ENCODE measurements around the gene MFRP.

The MFRP gene

GRCh38 chr11:119373921-119374631 lies 27.6 kb upstream of the MFRP start:
- H3K4me3 ChIP-seq (ENCODE audit: insufficient read depth, low read length, poor library complexity, severe bottlenecking), result no peak overlapping the region
- no peaks in the 10 kb centered on the region for H3K36me3 ChIP-seq (ENCODE audit: low read length)
- no peak for TF ChIP-seq EZH2phosphoT487 (conservative IDR thresholded peaks at IDR 0.05; ENCODE audit: low read length)
- TF ChIP-seq CTCF (IDR thresholded peaks at IDR 0.05; ENCODE audit: insufficient read depth, low read length, poor library complexity, severe bottlenecking), result peak; percentile 73
- H3K79me2 ChIP-seq (ENCODE audit: insufficient read depth, low read length), result no peaks in the 10 kb centered on the region
- no peak overlapping the region for H3K9ac ChIP-seq (ENCODE audit: low read length)
- no peak overlapping the region for H3K4me2 ChIP-seq (ENCODE audit: low read depth, low read length, poor library complexity, severe bottlenecking)
- H3K27ac ChIP-seq (ENCODE audit: low read depth, low read length), result no peak overlapping the region
- H3K27me3 ChIP-seq (ENCODE audit: low read length), result no peaks in the 10 kb centered on the region
- no peaks in the 10 kb centered on the region for H4K20me1 ChIP-seq (ENCODE audit: low read depth, low read length)
- H3K9me3 ChIP-seq (ENCODE audit: insufficient read depth, low read length), result no peaks in the 10 kb centered on the region
- no peaks in the 10 kb centered on the region for H3F3A ChIP-seq (ENCODE audit: insufficient read depth)
- no peak overlapping the region for H2AFZ ChIP-seq (ENCODE audit: low read depth, low read length, severe bottlenecking)
- H3K9me2 ChIP-seq (replicated peaks; ENCODE audit: insufficient read depth, low read length), result no peaks in the 10 kb centered on the region

- H3K27me3 ChIP-seq (ENCODE audit: low read length), result no peaks in the 10 kb centered on the region
- H3K9me3 ChIP-seq (ENCODE audit: insufficient read depth, low read length), result no peaks in the 10 kb centered on the region
- no peaks in the 10 kb centered on the region for H3K9me2 ChIP-seq (replicated peaks; ENCODE audit: insufficient read depth, low read length)
- no peak overlapping the region for H3K27ac ChIP-seq (ENCODE audit: low read depth, low read length)
- TF ChIP-seq CTCF (IDR thresholded peaks at IDR 0.05; ENCODE audit: insufficient read depth, low read length, poor library complexity, severe bottlenecking) (no peak), EZH2phosphoT487 (conservative IDR thresholded peaks at IDR 0.05; ENCODE audit: low read length) (no peak)
- no peak overlapping the region for H3K4me2 ChIP-seq (ENCODE audit: low read depth, low read length, poor library complexity, severe bottlenecking)
- no peak overlapping the region for H3K9ac ChIP-seq (ENCODE audit: low read length)
- no peaks in the 10 kb centered on the region for H3K36me3 ChIP-seq (ENCODE audit: low read length)
- H3K4me3 ChIP-seq (ENCODE audit: insufficient read depth, low read length, poor library complexity, severe bottlenecking), result no peak overlapping the region
- no peaks in the 10 kb centered on the region for H4K20me1 ChIP-seq (ENCODE audit: low read depth, low read length)
- no peaks in the 10 kb centered on the region for H3K79me2 ChIP-seq (ENCODE audit: insufficient read depth, low read length)
- H2AFZ ChIP-seq (ENCODE audit: low read depth, low read length, severe bottlenecking), result no peak overlapping the region
- H3F3A ChIP-seq (ENCODE audit: insufficient read depth), result no peaks in the 10 kb centered on the region
Measured at GRCh38 chr11:119373059-119373920, 26.8 kb upstream of the MFRP start.

- H3K9ac ChIP-seq (ENCODE audit: low read length), result no peak overlapping the region
- H3K4me2 ChIP-seq (ENCODE audit: low read depth, low read length, poor library complexity, severe bottlenecking), result no peak overlapping the region
- H3K9me3 ChIP-seq (ENCODE audit: insufficient read depth, low read length), result no peaks in the 10 kb centered on the region
- H3K4me3 ChIP-seq (ENCODE audit: insufficient read depth, low read length, poor library complexity, severe bottlenecking), result no peak overlapping the region
- H2AFZ ChIP-seq (ENCODE audit: low read depth, low read length, severe bottlenecking), result no peak overlapping the region
- TF ChIP-seq EZH2phosphoT487 (conservative IDR thresholded peaks at IDR 0.05; ENCODE audit: low read length), result no peak
- no peak for TF ChIP-seq CTCF (IDR thresholded peaks at IDR 0.05; ENCODE audit: insufficient read depth, low read length, poor library complexity, severe bottlenecking)
- no peaks in the 10 kb centered on the region for H3K9me2 ChIP-seq (replicated peaks; ENCODE audit: insufficient read depth, low read length)
- H3K36me3 ChIP-seq (ENCODE audit: low read length), result no peaks in the 10 kb centered on the region
- no peaks in the 10 kb centered on the region for H3K79me2 ChIP-seq (ENCODE audit: insufficient read depth, low read length)
- no peak overlapping the region for H3K27ac ChIP-seq (ENCODE audit: low read depth, low read length)
- H3F3A ChIP-seq (ENCODE audit: insufficient read depth), result no peaks in the 10 kb centered on the region
- H4K20me1 ChIP-seq (ENCODE audit: low read depth, low read length), result no peaks in the 10 kb centered on the region
- no peaks in the 10 kb centered on the region for H3K27me3 ChIP-seq (ENCODE audit: low read length)
Measured at GRCh38 chr11:119372260-119373058, 26.0 kb upstream of the MFRP start.
